GM13976 (cell line): Measurements from ENCODE around the gene SLC35F3.
A peak's percentile ranks its signal among the peaks of the same experiment; 100 is the strongest.
"Not testable (repeated sequence)": the region's sequence is repeated elsewhere in the genome, so short reads cannot be mapped to it uniquely, and the experiment has no call there.

Experiments used
- DNase-seq: peaks from one replicate; pipeline ENCODE4 v3.0.0; 2012; ENCODE audit warnings: low spot score
- in situ Hi-C: fragments of 300-500 bp; cut with MboI; formaldehyde crosslinking; loops from one replicate; pipeline ENCODE4 v1.12.0; 2022; ENCODE audit warnings: low sequenced_read_pairs, mixed read lengths, inconsistent platforms; ENCODE audit not compliant: unreplicated experiment
- TF ChIP-seq, protein P1 (sequence below): IDR thresholded peaks from 2 replicates; pipeline ENCODE4 v1.5.1; 2012; ENCODE audit warnings: borderline replicate concordance, mild to moderate bottlenecking; ENCODE audit not compliant: insufficient read depth; ENCODE audit errors: extremely low read depth, missing control alignments, control extremely low read depth

The SLC35F3 gene

DNA sequence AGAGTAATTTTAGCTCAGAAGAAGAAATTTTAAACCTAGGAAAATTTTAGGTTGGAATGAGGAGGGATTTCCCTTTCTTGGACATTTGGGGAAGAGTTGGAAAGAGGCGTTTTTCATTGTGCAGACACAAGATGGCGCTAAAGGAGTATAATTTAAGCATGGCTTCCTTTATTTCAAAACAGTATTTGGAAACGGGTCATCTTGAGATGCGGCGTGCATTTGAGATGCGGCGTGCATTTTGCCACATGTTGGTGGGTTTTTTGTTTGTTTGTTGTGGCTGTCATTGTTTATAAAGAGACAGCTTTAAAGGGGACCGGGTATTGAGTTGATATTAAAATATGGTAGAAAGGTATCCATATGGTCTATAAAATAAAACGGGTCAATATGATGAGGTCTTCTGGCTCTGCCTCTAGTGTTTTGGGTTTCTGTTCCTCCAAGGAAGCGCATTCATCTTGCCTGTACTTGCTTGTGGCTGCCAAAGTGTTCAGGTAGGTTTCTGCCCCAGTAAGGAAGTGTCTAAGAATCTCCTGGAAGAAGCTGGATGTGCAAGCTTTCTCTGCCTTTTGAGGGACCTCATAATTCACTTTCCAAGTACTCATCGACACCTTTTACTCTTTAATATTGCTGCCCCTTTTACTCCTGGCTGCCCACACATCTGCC is 210.3 kb downstream of the SLC35F3 start:
- DNase-seq: peak; percentile 58
- TF ChIP-seq, protein P1, sequence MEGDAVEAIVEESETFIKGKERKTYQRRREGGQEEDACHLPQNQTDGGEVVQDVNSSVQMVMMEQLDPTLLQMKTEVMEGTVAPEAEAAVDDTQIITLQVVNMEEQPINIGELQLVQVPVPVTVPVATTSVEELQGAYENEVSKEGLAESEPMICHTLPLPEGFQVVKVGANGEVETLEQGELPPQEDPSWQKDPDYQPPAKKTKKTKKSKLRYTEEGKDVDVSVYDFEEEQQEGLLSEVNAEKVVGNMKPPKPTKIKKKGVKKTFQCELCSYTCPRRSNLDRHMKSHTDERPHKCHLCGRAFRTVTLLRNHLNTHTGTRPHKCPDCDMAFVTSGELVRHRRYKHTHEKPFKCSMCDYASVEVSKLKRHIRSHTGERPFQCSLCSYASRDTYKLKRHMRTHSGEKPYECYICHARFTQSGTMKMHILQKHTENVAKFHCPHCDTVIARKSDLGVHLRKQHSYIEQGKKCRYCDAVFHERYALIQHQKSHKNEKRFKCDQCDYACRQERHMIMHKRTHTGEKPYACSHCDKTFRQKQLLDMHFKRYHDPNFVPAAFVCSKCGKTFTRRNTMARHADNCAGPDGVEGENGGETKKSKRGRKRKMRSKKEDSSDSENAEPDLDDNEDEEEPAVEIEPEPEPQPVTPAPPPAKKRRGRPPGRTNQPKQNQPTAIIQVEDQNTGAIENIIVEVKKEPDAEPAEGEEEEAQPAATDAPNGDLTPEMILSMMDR: peak; percentile 31
- in situ Hi-C loops: no loop called here

DNA sequence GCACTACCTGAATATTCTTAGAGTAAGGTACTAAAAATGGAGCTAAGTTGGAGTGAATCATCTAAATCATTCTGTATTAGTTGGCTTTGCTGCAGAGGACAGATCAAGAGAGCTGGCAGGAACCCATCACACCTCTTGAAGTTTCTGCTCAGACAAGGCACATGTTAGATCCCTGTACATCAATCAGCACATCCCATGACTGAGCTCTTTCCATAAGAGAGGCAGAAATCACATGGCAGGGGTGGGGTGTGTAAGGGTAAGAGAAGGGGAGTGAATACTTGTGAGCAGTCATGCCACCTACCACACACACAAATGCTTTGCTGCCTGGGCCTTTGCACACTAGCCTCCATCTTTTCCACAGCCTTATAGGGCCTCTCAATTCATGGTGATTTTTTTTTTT is 214.4 kb downstream of the SLC35F3 start:
- no peak for DNase-seq
- in situ Hi-C loops: no loop called here
- TF ChIP-seq, protein P1: no peak

DNA sequence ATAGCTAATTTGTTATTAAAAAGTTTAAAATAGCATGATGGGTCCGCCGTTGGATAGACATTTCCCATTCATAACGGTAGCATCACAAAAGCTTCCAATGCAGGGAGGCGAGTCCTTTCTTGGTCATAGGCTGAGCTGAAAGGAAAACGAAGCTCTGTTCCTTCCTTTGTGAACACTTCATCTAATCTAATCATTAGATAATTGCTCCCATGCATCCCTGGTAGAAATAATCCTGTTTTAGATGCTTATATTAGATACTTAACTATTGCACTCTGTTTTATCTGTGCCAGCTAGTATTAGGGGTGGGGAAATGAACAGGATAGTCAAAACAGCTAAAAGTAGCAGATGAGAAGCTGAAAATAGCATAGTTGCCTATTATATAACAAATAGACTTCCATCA is 215.0 kb downstream of the SLC35F3 start:
- in situ Hi-C loops: no loop called here

DNA sequence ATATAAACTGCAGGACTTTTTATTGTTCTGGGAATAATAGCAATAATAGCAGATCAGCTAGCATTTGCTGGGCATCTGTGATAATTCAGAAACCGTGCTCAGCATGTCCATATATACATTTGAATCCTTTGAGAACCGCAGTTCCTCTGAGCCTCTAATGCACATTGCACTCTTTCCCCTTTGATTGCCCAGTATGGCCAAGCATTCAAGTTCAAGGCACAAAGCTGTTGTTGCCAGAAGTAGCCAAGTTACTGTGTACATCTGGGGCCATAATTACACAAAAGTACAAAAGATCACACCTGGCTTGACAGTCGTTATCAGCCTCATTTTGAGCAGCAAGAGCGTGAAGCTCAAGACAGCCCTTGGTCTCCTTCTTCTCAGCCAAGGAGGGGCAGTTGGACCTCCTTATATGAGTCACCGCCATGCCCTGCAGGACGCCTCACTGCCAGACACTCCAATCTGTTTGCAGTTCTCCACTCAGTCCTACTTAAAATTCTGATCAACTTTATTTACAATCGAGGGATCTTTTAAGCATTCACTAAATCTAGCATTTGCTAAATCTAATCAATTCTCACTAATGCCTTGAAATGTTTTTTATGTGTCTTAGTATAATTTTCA is 216.0 kb downstream of the SLC35F3 start:
- TF ChIP-seq, protein P1: no peak
- in situ Hi-C loops: no loop called here
- no peak for DNase-seq

More for the DNA sequence above, 215.0 kb downstream of the SLC35F3 start:
- DNase-seq: no peak
- TF ChIP-seq, protein P1: no peak

DNA sequence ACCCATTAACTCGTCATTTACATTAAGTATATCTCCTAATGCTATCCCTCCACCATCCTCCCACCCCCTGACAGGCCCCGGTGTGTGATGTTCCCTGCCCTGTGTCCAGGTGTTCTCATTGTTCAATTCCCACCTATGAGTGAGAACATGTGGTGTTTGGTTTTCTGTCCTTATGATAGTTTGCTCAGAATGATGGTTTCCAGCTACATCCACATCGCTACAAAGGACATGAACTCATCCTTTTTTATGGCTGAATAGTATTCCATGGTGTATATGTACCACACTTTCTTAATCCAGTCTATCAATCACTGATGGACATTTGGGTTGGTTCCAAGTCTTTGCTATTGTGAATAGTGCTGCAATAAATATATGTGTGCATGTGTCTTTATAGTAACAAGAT is 217.2 kb downstream of the SLC35F3 start:
- DNase-seq, in situ Hi-C loops: not testable (repeated sequence)

DNA sequence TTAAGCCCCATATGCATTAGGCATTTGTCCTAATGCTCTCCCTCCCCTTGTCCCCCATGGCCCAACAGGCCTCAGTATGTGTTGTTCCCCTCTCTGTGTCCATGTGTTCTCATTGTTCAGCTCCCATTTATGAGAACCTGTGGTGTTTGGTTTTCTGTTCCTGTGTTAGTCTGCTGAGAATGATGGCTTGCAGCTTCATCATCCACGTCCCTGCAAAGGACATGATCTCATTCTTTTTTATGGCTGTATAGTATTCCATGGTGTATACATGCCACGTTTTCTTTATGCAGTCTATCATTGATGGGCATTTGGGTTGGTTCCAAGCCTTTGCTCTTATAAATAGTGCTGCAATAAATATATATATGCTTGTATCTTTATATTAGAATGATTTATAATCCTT is 218.1 kb downstream of the SLC35F3 start:
- DNase-seq, in situ Hi-C loops: not testable (repeated sequence)

DNA sequence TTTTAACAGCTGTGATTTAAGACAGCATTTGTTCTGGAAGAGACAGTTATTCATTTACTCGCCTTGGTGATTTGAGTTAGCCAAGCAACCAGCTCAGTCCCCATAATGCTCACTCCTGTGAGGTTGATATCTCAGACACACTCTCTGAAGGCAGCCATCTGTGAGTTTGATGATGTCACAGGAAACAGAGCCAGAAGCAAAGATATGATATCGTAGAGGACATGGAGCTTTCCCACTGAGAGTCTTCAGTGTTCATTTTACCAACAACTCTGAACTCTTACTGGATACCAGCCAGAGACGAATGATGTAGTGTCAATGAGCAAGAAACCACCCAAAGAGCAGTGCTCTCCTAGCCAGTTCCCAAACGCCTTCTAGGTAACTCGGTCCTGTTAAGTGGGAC is 219.4 kb downstream of the SLC35F3 start:
- in situ Hi-C loops: no loop called here
- TF ChIP-seq, protein P1: no peak
- DNase-seq: no peak
